SK-N-SH treated with all-trans-retinoic acid at 6 μM for 48 hours (cell line): ENCODE results near the gene HAP1.

Experiments
- ATAC-seq: fragments of 200-7000 bp; cut with Tn5 transposase; 3 replicates; pipeline ENCODE4 v1.9.1; 2020; ENCODE audit warnings: mild to moderate bottlenecking, moderate library complexity
- ARNTL ChIP-seq: fragments of 450-650 bp; formaldehyde crosslinking; IDR thresholded peaks from 2 replicates; pipeline ENCODE4 v1.5.0; 2020; ENCODE audit warnings: low read depth, mild to moderate bottlenecking, moderate library complexity, borderline replicate concordance
- CREB5 ChIP-seq: fragments of 250-450 bp; sonication (Bioruptor Pico); IDR thresholded peaks from 2 replicates; pipeline ENCODE4 v1.5.1; 2020; ENCODE audit warnings: low read depth, mild to moderate bottlenecking, moderate library complexity
- CSRNP3 ChIP-seq: fragments of 250-450 bp; sonication (Bioruptor Pico); IDR thresholded peaks from 2 replicates; pipeline ENCODE4 v1.5.1; 2021; ENCODE audit warnings: mild to moderate bottlenecking, moderate library complexity
- ESRRG ChIP-seq: fragments of 250-450 bp; sonication (Bioruptor Pico); IDR thresholded peaks from 2 replicates; pipeline ENCODE4 v1.6.1; 2021; ENCODE audit warnings: mild to moderate bottlenecking
- GLIS3 ChIP-seq: fragments of 250-450 bp; sonication (Bioruptor Pico); IDR thresholded peaks from 2 replicates; pipeline ENCODE4 v1.5.0; 2020; ENCODE audit warnings: mild to moderate bottlenecking, moderate library complexity
- ISL1 ChIP-seq: fragments of 250-450 bp; sonication (Bioruptor Pico); IDR thresholded peaks from 2 replicates; pipeline ENCODE4 v2.1.2; 2022; ENCODE audit warnings: mild to moderate bottlenecking, moderate library complexity
- OSR1 ChIP-seq: fragments of 250-450 bp; sonication (Bioruptor Pico); IDR thresholded peaks from 2 replicates; pipeline ENCODE4 v1.8.0; 2022; ENCODE audit warnings: moderate library complexity, mild to moderate bottlenecking, inconsistent platforms
- PPARA ChIP-seq: fragments of 250-450 bp; sonication (Bioruptor Pico); IDR thresholded peaks from 2 replicates; pipeline ENCODE4 v1.5.0; 2020; ENCODE audit warnings: mild to moderate bottlenecking, borderline replicate concordance
- SNAI2 ChIP-seq: fragments of 250-450 bp; sonication (Bioruptor Pico); IDR thresholded peaks from 2 replicates; pipeline ENCODE4 v1.5.0; 2020; ENCODE audit warnings: mild to moderate bottlenecking, moderate library complexity
- TCF4 ChIP-seq: fragments of 250-450 bp; sonication (Bioruptor Pico); IDR thresholded peaks from 2 replicates; pipeline ENCODE4 v1.8.0; 2021; ENCODE audit warnings: mild to moderate bottlenecking, moderate library complexity, borderline replicate concordance
- TOX ChIP-seq: fragments of 250-450 bp; sonication (Bioruptor Pico); IDR thresholded peaks from 2 replicates; pipeline ENCODE4 v1.8.0; 2021; ENCODE audit warnings: mild to moderate bottlenecking, moderate library complexity, borderline replicate concordance
- TSHZ2 ChIP-seq: fragments of 250-450 bp; sonication (Bioruptor Pico); IDR thresholded peaks from 2 replicates; pipeline ENCODE4 v1.5.0; 2020; ENCODE audit warnings: mild to moderate bottlenecking, moderate library complexity
- ZC3H10 ChIP-seq: fragments of 250-450 bp; sonication (Bioruptor Pico); IDR thresholded peaks from 2 replicates; pipeline ENCODE4 v1.5.1; 2021; ENCODE audit warnings: mild to moderate bottlenecking, moderate library complexity
- ZFP3 ChIP-seq: fragments of 250-450 bp; sonication (Bioruptor Pico); IDR thresholded peaks from 2 replicates; pipeline ENCODE4 v1.5.0; 2020; ENCODE audit warnings: mild to moderate bottlenecking, moderate library complexity
- ZFP30 ChIP-seq: fragments of 450-650 bp; formaldehyde crosslinking; IDR thresholded peaks from 2 replicates; pipeline ENCODE4 v1.5.0; 2022; ENCODE audit warnings: mild to moderate bottlenecking, moderate library complexity
- ZNF565 ChIP-seq: fragments of 450-650 bp; formaldehyde crosslinking; conservative IDR thresholded peaks from 2 replicates; pipeline ENCODE4 v1.5.0; 2020; ENCODE audit warnings: low read depth, mild to moderate bottlenecking, moderate library complexity
- ZNF70 ChIP-seq: fragments of 450-650 bp; formaldehyde crosslinking; IDR thresholded peaks from 2 replicates; pipeline ENCODE4 v1.5.0; 2020; ENCODE audit warnings: mild to moderate bottlenecking, moderate library complexity
- ZNF8 ChIP-seq: fragments of 450-650 bp; formaldehyde crosslinking; IDR thresholded peaks from 2 replicates; pipeline ENCODE4 v1.5.0; 2020; ENCODE audit warnings: mild to moderate bottlenecking, moderate library complexity
- TF ChIP-seq, protein P1 (sequence below): fragments of 250-450 bp; sonication (Bioruptor Pico); IDR thresholded peaks from 2 replicates; pipeline ENCODE4 v1.8.0; 2021; ENCODE audit warnings: low read depth, mild to moderate bottlenecking, moderate library complexity, borderline replicate concordance

HAP1 gene

GRCh38 chr17:41695954-41696757 is 38.3 kb downstream of the HAP1 start (continued):
- no peak for TF ChIP-seq OSR1 (CRISPR knock-in tag)
- TF ChIP-seq ARNTL: no peak
- no peak for TF ChIP-seq TSHZ2 (CRISPR knock-in tag)
- TF ChIP-seq GLIS3 (CRISPR knock-in tag): no peak

GRCh38 chr17:41695134-41695661 is 39.2 kb downstream of the HAP1 start:
- peak; percentile 17 for ATAC-seq
- TF ChIP-seq GLIS3 (CRISPR knock-in tag): no peak
- TF ChIP-seq ZFP30 (CRISPR knock-in tag): no peak
- no peak for TF ChIP-seq TCF4 (CRISPR knock-in tag)
- TF ChIP-seq ZC3H10 (CRISPR knock-in tag): no peak
- TF ChIP-seq, protein P1, sequence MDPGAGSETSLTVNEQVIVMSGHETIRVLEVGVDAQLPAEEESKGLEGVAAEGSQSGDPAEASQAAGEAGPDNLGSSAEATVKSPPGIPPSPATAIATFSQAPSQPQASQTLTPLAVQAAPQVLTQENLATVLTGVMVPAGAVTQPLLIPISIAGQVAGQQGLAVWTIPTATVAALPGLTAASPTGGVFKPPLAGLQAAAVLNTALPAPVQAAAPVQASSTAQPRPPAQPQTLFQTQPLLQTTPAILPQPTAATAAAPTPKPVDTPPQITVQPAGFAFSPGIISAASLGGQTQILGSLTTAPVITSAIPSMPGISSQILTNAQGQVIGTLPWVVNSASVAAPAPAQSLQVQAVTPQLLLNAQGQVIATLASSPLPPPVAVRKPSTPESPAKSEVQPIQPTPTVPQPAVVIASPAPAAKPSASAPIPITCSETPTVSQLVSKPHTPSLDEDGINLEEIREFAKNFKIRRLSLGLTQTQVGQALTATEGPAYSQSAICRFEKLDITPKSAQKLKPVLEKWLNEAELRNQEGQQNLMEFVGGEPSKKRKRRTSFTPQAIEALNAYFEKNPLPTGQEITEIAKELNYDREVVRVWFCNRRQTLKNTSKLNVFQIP: no peak
- TF ChIP-seq ZFP3 (CRISPR knock-in tag): no peak
- no peak for TF ChIP-seq CREB5 (CRISPR knock-in tag)
- TF ChIP-seq ISL1 (CRISPR knock-in tag): no peak
- no peak for TF ChIP-seq TSHZ2 (CRISPR knock-in tag)

DNA sequence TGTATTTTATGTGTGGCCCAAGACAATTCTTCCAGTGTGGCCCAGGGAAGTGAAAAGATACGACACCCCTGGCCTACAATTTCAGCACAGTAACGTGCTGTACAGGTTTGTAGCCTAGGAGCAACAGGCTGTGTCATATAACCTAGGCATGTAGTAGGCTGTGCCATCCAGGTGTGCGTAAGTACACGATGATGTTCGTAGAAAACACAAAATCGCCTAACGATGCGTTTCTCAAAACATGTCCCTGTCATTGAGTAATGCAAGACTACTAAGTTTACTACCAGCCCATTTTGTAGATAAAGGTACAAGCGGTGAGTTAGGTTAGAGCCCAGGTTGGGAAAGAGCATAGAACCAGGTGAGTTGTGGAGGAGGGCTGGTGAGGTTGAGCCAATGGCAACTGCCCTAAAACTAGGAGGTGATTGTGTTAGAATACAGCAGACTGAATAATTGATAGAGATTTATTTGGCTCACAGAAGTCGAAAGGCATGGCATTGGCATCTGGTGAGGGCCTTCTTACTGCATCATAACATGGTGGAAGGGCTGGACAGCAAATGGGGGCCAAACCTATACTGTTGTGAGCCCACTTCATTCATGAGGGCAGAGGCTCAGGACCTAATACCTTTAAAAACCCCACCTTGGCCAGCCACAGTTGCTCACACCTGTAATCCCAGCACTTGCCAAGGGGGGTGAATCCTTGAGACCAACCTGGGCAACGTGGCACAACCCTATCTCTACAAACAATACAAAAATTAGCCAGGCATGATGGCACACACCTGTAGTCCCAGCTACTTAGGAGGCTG is 41.5 kb downstream of the HAP1 start:
- peak; percentile 0; the same call in 2 of the 3 replicates for ATAC-seq
- no peak for TF ChIP-seq ISL1 (CRISPR knock-in tag)
- no peak for TF ChIP-seq PPARA (CRISPR knock-in tag)
- TF ChIP-seq ZFP3 (CRISPR knock-in tag): no peak
- TF ChIP-seq ZC3H10 (CRISPR knock-in tag): no peak
- no peak for TF ChIP-seq ZNF70 (CRISPR knock-in tag)
- peak; percentile 57; the same call in 1 of the 2 replicates for TF ChIP-seq ESRRG (CRISPR knock-in tag)
- TF ChIP-seq TCF4 (CRISPR knock-in tag): no peak
- TF ChIP-seq CREB5 (CRISPR knock-in tag): peak; percentile 62
- TF ChIP-seq SNAI2: no peak
- TF ChIP-seq, protein P1: no peak
- no peak for TF ChIP-seq ZNF565 (CRISPR knock-in tag)
- no peak for TF ChIP-seq OSR1 (CRISPR knock-in tag)
- TF ChIP-seq GLIS3 (CRISPR knock-in tag): no peak
- TF ChIP-seq CSRNP3: peak; percentile 90
- peak; percentile 19; the same call in 1 of the 2 replicates for TF ChIP-seq TOX (CRISPR knock-in tag)
- 0 out of 2 replicates have a peak, but pooled peaks have one; percentile 61 for TF ChIP-seq ARNTL
- no peak for TF ChIP-seq ZNF8
